WTC11 (cell line): Measurements from ENCODE around the gene TCEANC.

ENCODE experiments used
- FOXK1 ChIP-seq: sonication (generic); formaldehyde crosslinking; IDR thresholded peaks from 2 replicates; pipeline ENCODE4 v1.8.0; 2022; ENCODE audit warnings: mild to moderate bottlenecking, moderate library complexity, missing genetic modification reagents
- FOXP1 ChIP-seq: sonication (generic); formaldehyde crosslinking; IDR thresholded peaks from 2 replicates; pipeline ENCODE4 v1.8.0; 2022; ENCODE audit warnings: missing genetic modification reagents, mild to moderate bottlenecking, moderate library complexity, borderline replicate concordance
- TF ChIP-seq, protein P1 (sequence below): fragments of 200-600 bp; IDR thresholded peaks from 2 replicates; pipeline ENCODE4 v1.8.0; 2022; ENCODE audit warnings: antibody characterized with exemption

DNA sequence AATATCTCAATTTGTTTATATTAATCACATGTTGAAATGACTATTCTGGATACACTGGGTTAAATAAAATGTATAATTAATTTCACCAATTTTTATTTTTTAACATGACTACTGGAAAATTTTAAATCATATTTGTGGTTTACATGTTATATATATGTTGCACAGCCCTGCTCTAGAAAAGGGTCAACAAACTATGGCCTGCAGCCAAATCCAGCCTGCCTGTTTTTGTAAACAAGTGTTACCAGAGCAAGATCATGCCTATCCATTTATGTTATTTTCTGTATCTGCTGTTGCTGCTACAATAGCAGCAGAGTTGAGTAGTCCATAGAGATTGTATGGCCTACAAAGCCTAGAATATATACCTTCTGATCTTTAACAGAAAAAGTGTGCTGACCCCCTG is 1.2 kb downstream of the TCEANC start:
- no peak for TF ChIP-seq FOXP1 (CRISPR knock-in tag)
- TF ChIP-seq, protein P1, sequence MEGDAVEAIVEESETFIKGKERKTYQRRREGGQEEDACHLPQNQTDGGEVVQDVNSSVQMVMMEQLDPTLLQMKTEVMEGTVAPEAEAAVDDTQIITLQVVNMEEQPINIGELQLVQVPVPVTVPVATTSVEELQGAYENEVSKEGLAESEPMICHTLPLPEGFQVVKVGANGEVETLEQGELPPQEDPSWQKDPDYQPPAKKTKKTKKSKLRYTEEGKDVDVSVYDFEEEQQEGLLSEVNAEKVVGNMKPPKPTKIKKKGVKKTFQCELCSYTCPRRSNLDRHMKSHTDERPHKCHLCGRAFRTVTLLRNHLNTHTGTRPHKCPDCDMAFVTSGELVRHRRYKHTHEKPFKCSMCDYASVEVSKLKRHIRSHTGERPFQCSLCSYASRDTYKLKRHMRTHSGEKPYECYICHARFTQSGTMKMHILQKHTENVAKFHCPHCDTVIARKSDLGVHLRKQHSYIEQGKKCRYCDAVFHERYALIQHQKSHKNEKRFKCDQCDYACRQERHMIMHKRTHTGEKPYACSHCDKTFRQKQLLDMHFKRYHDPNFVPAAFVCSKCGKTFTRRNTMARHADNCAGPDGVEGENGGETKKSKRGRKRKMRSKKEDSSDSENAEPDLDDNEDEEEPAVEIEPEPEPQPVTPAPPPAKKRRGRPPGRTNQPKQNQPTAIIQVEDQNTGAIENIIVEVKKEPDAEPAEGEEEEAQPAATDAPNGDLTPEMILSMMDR: no peak
- TF ChIP-seq FOXK1 (CRISPR knock-in tag): no peak
